Stimulated activated CD4-positive, alpha-beta T cell treated with anti-CD3 and anti-CD28 coated beads, Interleukin-15, amount 100 ng/mL, for 1 hour (primary cell): Measurements from ENCODE around the gene KIF3A.
A peak's percentile ranks its signal among the peaks of the same experiment; 100 is the strongest.

ENCODE experiments used
- DNase-seq, 2 donors: peaks; one replicate each; pipeline ENCODE4 v3.0.0-alpha.2; 2020; ENCODE audit warnings: low read depth in 1 of 2, low spot score in 1 of 2

KIF3A gene

DNA sequence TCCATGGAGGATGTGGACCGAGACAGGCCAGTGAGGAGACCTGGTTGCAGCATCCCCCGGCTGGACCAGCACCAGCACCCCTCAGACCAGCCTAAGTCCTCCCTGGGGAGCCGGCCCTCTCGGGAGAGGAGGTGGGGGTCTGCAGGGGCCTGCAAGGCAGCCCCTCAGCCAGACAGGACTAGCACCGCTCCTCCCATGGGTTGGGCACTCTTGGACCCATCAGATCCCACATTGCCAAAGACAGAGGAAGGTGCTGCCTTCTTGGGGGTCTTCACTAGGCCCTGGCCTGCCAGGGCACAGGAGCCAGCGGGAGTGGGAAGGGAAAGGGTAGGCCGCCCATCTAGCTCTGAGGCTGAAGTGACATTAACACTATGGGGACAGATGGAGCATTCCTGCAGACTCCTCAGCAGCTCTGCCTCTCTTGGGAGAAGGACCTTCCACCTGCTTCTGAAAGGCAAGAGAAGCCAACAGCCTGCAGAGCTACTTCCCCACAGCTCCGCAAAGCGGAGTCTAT, 72.6 kb downstream of the KIF3A start:
- no peak for DNase-seq

GRCh38 chr5:132663771-132664695, 73.3 kb downstream of the KIF3A start:
- DNase-seq: no peak

DNA sequence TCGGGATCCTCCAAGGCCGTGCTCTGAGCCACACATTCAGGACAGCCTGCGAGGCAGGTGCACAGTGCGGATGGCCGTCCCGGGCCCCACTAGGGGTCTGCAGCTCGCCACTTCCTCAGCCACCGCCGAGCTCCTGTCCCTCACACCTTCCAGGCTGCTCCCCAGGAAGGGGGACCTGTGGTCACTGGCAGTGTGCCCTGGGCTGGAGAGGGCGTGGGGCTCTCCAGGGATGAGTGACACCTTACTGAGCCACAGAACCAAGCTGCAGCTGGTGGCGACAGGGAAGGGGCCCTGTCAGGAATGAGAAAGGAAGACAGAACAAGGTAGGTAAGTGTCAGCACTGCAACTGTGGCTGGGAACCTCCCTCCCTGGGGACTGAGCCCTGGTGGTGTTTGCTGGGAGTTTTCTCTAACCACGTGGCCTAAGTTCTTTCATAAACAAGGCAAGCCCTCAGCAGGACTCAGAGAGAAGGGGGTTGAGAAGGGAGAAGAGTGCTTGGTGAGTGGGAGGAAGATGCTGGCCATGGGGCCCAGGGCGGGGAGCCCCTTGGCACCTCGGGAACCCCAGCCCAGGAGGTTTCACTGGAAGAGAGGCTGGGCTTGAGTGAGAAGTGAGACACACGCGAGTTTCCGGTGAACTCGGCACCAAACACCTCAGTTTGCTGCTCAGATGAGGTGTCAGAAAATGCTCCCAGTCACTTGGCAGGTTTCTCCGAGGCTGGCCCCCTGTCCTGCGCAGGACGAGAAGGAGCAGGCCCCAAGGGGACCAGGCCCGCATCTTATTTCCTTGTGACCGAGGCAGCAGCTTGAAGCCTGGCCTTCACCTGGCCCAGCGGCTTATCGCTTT, 74.2 kb downstream of the KIF3A start:
- no peak for DNase-seq

DNA sequence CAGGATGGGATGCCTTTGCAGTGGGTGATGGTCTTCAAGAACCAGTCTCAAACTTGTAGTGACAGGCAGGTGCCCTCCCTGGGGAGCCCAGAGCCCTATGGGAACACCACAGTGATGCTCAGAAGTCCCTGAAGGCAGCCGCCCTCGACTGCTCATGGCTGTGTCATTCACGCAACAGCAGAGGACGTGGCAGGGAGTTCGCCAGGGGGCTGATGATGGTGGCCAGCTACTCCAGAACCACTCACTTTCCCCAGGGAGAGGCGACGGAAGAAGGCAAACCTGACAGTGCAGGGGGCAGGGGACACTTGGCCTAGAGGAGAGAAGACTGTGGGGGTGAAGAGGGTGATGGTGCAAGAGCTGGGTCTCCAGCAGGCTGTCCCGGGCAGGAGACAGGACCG, 75.3 kb downstream of the KIF3A start:
- DNase-seq: no peak

GRCh38 chr5:132661231-132662003, 75.9 kb downstream of the KIF3A start:
- no peak for DNase-seq

DNA sequence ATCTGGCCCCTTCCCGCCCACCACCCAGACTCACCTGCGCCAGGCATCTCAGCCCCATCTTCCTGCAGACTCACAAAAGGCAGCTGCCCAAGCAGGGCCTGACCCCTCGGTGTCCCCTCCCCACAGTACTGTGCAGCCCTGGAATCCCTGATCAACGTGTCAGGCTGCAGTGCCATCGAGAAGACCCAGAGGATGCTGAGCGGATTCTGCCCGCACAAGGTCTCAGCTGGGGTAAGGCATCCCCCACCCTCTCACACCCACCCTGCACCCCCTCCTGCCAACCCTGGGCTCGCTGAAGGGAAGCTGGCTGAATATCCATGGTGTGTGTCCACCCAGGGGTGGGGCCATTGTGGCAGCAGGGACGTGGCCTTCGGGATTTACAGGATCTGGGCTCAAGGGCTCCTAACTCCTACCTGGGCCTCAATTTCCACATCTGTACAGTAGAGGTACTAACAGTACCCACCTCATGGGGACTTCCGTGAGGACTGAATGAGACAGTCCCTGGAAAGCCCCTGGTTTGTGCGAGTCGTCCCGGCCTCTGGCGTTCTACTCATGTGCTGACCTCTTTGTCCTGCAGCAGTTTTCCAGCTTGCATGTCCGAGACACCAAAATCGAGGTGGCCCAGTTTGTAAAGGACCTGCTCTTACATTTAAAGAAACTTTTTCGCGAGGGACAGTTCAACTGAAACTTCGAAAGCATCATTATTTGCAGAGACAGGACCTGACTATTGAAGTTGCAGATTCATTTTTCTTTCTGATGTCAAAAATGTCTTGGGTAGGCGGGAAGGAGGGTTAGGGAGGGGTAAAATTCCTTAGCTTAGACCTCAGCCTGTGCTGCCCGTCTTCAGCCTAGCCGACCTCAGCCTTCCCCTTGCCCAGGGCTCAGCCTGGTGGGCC, 77.5 kb downstream of the KIF3A start:
- no peak for DNase-seq

DNA sequence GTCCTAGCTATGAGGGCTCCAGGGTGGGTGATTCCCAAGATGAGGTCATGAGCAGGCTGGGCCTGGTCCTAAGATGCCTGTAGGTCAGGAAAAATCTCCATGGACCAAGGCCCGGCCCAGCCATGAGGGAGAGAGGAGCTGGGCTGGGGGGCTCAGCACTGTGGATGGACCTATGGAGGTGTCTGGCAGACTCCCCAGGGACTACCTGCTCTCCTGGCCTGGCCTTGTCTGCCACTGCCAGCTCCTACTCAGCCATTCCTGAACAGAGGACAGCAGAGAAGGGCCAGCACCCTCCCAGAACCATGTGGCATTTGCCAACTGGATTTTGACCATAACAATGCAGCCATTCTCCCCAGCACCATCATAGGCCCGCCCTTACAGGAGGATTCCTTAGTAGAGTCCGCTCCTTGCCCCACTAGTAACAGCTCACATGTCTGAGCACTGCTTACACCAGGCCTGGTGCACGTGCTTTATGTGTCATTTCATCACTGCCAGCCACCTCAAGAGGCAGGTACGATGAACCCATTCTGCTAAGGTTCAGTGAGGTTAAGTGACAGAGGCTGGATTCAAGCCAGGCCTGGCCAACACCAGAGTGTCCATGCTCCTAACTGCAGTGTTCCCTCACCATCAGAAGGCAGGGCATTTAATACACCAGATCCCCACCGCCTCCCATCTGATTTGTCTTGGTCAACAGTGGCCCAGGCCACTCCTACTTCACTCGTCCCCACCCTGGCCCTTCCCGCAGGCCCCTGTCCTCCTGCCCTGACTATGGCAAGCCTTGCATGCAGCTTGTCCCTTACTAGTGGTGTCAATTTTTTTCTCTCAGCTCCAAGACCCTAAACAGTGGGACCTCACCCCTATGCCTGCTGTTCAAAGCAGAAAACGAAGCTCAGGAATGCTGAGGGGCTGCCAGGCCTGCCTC, 78.7 kb downstream of the KIF3A start:
- no peak for DNase-seq

DNA sequence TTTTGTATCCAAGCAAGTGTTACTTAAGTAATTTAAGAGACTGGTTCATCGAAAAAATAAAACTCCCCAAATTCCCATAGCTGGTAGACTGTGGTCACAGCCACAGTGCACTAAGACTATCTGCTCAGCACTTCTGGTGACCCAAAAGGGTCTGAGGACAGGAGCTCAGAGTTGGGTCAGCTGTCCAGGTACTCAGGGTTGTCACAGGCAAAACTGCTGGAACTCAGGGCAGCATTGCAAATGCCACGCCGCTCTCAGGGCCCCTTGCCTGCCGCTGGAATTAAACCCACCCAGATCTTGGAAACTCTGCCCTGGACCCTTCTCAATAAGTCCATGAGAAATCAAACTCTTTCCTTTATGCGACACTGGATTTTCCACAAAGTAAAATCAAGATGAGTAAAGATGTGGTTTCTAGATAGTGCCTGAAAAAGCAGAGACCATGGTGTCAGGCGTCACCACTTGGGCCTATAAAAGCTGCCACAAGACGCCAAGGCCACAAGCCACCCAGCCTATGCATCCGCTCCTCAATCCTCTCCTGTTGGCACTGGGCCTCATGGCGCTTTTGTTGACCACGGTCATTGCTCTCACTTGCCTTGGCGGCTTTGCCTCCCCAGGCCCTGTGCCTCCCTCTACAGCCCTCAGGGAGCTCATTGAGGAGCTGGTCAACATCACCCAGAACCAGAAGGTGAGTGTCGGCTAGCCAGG, 79.5 kb downstream of the KIF3A start, which contains the start of gene IL13:
TSS of gene IL13 (plus strand) at position 498 of the 705 bp plus-strand sequence. CDS start at position 512, 14 bp downstream.
- no peak for DNase-seq

DNA sequence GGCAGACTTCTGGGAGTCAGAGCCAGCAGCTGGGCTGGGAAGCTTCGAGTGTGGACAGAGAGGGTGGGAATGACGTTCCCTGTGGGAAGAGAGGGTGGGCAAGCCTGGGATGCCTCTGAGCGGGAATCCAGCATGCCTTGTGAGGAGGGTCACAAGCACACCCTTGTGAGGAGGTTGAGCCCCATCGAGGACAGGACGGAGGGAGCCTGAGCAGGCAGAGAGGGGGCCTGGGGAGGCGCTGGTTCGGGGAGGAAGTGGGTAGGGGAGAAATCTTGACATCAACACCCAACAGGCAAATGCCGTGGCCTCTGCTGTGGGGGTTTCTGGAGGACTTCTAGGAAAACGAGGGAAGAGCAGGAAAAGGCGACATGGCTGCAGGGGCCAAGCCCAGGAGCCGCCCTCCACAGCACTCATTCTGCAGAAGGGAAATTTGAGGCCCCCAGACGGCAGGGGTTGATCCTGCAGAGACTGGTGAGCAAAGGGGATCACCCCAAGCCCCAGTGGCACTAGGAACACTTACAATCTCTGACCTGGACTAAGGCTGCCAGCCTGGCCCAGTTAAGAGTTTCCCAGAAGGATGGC, 80.5 kb downstream of the KIF3A start:
- no peak for DNase-seq

GRCh38 chr5:132655821-132656773, 81.2 kb downstream of the KIF3A start:
- DNase-seq: peak in 1 of 2 donors; percentile 20

DNA sequence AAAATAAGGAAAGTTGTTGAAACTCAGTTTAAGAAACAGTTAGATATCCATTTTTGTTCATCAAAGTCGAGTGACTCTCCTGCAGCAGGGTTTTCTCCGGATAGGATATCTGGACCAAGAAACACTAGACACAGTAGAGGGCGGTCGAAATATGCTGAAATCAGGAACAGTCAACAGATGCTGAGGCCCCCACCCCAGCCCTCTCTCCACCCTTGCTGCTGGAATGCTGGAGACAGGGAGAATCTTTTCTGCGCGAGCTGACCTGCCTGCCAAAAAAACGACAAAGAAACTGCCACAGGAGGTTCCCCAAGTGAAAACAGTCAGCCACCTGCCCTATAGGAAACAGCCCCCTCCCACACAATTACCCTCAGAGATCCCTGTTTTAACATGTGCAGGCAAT, 83.6 kb downstream of the KIF3A start:
- DNase-seq: no peak

- DNase-seq: no peak
Measured at GRCh38 chr5:132651838-132652469, 85.4 kb downstream of the KIF3A start.

DNA sequence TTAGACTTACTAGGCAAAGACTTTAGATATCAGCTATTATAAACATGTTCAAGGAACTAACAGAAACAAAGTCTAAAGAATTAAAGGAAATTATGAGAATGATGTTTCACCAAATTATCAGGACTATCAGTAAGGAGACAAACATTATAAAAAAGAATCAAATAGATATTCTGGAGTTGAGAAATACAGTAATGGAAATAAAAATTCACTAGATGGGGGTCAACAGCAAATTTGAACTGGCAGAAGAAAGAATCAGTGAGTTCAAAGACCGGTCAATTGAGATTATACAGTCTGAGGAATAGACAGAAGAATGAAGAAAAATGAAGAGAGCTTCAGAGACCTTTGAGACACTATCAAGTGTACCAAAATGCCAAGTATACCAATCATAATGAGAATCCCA, 89.0 kb downstream of the KIF3A start:
- no peak for DNase-seq

GRCh38 chr5:132647473-132647872, 89.9 kb downstream of the KIF3A start:
- DNase-seq: no peak

GRCh38 chr5:132646583-132647266, 90.6 kb downstream of the KIF3A start:
- DNase-seq: no peak

DNA sequence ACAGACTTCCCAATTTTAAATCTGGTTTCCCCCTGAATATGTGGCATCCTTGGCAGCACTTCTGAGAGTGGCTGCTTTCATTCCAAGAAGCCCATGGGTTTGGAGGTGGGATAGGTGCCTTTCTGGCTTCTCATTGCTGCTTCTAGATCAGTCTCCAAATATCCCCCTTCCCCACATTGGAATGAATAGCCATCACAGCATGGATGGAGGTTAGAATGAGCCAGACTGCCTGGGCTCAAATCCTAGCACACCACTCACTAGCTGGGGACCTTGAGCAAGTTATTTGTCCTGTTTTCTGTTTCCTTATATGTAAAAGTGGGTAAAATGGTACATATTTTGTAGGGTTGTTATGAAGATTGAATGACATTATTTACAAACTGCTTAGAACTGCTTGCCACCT, 93.2 kb downstream of the KIF3A start:
- DNase-seq: no peak
